ENCODE results near the gene NAGLU.
A peak's percentile ranks its signal among the peaks of the same experiment; 100 is the strongest.

The NAGLU gene

DNA sequence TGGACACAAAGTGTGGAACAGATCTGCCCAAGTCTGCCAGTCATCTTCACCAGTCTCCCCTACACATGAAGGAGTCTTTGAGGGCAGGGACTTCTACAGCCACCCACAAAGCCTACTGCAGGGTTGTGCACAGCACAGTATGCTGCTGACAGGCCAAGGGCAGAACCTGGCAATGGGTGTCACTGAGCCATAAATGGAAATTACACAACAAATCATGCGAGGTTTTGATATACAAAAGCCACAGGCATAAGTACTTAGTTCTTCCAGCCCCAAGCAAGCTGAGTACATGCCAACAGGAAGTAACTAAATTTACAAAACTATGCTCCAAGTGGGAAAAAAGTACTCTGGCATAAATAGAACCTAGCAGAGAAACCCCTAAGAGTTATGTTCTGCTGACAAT, 49.3 kb downstream of the NAGLU start:
- TF ChIP-seq, protein P1, sequence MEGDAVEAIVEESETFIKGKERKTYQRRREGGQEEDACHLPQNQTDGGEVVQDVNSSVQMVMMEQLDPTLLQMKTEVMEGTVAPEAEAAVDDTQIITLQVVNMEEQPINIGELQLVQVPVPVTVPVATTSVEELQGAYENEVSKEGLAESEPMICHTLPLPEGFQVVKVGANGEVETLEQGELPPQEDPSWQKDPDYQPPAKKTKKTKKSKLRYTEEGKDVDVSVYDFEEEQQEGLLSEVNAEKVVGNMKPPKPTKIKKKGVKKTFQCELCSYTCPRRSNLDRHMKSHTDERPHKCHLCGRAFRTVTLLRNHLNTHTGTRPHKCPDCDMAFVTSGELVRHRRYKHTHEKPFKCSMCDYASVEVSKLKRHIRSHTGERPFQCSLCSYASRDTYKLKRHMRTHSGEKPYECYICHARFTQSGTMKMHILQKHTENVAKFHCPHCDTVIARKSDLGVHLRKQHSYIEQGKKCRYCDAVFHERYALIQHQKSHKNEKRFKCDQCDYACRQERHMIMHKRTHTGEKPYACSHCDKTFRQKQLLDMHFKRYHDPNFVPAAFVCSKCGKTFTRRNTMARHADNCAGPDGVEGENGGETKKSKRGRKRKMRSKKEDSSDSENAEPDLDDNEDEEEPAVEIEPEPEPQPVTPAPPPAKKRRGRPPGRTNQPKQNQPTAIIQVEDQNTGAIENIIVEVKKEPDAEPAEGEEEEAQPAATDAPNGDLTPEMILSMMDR (IDR thresholded peaks at IDR 0.05; ENCODE audit: insufficient read depth, low read depth, low read length, missing control alignments), result no peak
- no peak overlapping the region for H3K4me3 ChIP-seq (ENCODE audit: low read length)
- peak; percentile 16 for DNase-seq (ENCODE audit: low read depth)

DNA sequence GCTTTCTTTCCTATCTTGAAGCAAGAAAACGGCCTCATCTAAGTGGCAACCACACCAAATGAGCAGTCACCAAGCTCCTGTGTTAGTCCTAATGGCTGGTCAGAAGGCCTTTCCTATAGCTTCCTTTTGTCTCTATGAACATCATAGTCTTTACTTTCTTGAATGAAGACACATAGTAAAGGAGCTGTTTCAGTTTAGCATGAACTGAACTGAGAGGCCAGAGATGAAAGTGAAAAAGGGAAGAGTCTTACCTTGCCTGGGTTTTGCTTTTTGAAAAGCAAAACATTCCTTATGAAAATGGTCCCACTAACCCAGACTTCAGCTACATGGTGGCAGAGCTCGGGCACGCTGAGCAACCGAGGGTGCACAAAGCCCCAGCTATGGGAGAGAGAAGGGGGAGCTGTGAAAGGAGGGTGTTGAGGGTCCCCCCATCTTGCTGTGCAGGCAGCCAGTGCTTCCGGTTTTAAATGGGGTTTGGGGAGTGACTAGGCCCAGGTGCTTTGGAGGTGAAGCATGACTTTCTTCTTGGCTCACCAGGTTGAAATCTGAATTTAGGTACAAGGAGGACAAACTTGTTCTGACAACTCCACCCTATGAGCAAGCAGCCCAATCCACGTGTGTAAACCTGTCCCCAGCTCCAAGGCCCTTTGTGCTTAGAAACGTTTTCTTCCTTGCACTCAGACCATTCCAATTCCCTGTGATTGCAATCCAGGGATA, 50.6 kb downstream of the NAGLU start:
- H3K4me3 ChIP-seq (ENCODE audit: low read length), result no peak overlapping the region
- DNase-seq (ENCODE audit: low read depth), result peak; percentile 97
- TF ChIP-seq, protein P1 (IDR thresholded peaks at IDR 0.05; ENCODE audit: insufficient read depth, low read depth, low read length, missing control alignments), result no peak

DNA sequence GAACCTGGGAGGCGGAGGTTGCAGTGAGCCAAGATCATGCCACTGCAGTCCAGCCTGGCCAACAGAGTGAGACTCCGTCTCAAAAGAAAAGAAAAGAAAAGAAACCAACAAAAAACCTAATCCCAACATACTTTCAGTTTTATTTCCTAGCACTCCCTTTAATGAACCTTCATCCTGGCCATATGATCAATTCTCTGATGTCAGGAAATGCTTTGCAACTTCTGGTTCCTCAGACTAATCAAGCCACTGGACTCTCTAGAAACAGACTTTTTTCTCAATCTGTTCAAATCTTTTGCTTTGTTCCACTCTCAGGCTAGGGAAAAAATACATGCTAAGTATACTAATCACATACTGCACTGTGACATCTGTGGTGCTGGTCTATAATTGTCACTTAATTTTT, 54.8 kb downstream of the NAGLU start:
- H3K4me3 ChIP-seq (ENCODE audit: low read length), result no peak overlapping the region
- TF ChIP-seq, protein P1 (IDR thresholded peaks at IDR 0.05; ENCODE audit: insufficient read depth, low read depth, low read length, missing control alignments), result no peak
- no peak for DNase-seq (ENCODE audit: low read depth)

DNA sequence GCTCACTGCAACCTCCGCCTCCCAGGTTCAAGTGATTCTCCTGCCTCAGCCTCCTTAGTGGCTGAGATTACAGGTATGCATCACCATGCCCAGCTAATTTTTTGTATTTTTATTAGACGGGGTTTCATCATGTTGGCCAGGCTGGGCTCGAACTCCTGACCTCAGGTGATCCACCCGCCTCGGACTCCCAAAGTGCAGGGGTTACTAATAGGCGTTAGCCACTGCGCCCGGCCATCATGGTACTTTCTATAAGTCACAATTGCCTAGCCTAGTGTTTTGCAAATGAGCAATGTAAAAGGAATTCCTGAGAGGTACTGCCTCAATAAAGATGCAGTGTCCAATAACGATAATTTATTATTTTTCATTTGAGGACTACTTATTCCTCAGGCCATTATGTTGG, 55.4 kb downstream of the NAGLU start:
- DNase-seq (ENCODE audit: low read depth), result no peak
- H3K4me3 ChIP-seq (ENCODE audit: low read length), result no peak overlapping the region
- TF ChIP-seq, protein P1 (IDR thresholded peaks at IDR 0.05; ENCODE audit: insufficient read depth, low read depth, low read length, missing control alignments), result no peak

Measured in epithelial cell of esophagus (primary cell).